Right renal cortex interstitium (tissue), 3 donors: Measurements from ENCODE around the gene PINK1. TPM values are rescaled to one million over a fixed set of nuclear protein-coding genes. Genes with fewer than 3 reads are reported as not detected.
A peak's percentile ranks its signal among the peaks of the same experiment; 100 is the strongest.
"Not testable (repeated sequence)": the region's sequence is repeated elsewhere in the genome, so short reads cannot be mapped to it uniquely, and the experiment has no call there.

Experiments
- DNase-seq, 3 donors: peaks; one replicate each; pipeline ENCODE4 v3.0.0-alpha.2; 2013; ENCODE audit warnings: low read depth in 3 of 3, low spot score in 2 of 3
- polyA plus RNA-seq, 3 donors: library from polyadenylated mRNA; unstranded; fragments of 120-200 nt; gene quantifications; one replicate each; pipeline ENCODE4 v1.2.1, GENCODE V29; 2013; ENCODE audit not compliant: insufficient read length in 3 of 3

PINK1 gene
- polyA plus RNA-seq, 3 donors: 70.1 to 83.7 (median 72.5) TPM

DNA sequence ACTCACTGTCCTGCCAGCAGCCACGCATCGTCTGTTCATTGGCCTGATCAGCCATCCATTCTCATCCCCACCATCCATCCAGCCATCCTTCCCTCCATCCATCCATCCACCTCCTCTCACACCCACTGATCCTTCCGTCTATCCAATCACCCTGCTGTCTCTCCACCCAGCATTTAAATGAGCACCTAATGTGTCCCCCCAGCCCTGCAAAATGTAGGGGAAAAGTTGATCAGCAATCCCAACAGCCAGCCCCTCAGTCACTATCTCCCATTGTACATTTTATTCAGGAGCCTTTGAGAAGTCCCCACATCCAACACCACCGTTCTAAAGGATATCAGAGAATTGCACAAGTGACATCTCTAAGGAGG lies 39.0 kb downstream of the PINK1 start:
- no peak for DNase-seq

- not testable (repeated sequence) for DNase-seq
Measured at GRCh38 chr1:20673626-20674025, 40.4 kb downstream of the PINK1 start.

DNA sequence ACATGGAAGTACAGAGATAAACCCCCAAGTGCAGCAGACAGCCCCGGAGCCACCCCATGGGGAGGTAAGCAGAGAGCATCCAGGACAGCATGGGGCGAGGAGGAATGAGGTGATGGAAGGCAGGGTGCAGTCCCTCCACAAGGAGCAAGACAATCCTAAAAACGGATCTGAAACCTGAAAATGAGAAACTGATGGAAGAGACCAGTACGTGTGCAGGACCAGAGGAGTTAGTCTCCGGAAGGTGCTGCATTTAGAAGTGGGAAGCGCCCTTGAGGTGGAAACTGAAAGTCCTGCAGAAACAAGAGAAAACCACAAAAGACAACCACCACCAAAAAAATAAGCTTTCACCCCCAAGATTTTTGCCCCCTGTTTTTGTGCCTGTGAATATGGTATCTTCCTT lies 45.3 kb downstream of the PINK1 start:
- no peak for DNase-seq

GRCh38 chr1:20680269-20680668 lies 47.0 kb downstream of the PINK1 start:
- no peak for DNase-seq

DNA sequence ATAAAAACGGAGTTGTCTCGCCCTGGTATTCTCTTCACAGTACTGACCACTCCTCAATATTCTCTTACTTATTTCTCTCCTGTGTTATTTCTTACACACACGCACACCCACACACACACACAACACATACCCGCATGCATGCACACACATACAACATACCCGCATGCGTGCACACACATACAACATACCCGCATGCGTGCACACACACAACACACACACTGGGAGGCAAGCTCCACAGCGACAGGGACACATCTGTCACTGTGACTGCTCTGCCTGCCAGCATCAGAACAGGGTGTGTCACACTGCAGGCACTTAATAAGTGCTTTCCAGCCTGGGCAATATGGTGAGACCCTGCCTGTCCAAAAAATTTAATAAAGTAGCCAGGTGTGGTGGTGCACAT lies 48.7 kb downstream of the PINK1 start:
- no peak for DNase-seq

- DNase-seq: no peak
Measured at GRCh38 chr1:20682571-20683236, 49.4 kb downstream of the PINK1 start.

GRCh38 chr1:20683614-20684013 lies 50.4 kb downstream of the PINK1 start:
- DNase-seq: no peak

GRCh38 chr1:20684050-20684620 lies 50.9 kb downstream of the PINK1 start:
- DNase-seq: no peak

DNA sequence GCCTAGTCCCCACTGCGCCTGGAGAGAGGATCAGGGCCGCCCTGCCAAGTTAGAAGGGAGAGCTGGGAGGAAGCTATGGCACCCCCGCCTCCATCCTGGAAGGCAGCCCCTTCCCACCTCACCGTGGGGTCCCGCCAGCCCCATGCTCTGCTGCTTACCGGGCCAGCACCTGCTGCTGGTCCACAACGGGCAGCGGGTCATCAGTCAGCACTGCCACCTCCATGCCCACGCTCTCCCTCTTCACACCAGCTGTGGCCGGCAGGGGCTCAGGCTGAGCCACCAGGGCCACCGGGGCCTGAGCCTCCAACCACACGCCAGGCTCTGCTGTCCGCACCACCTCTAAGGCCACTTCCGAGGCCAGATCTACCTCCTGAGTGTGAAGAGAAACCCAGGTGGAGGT lies 51.4 kb downstream of the PINK1 start:
- DNase-seq: no peak

DNA sequence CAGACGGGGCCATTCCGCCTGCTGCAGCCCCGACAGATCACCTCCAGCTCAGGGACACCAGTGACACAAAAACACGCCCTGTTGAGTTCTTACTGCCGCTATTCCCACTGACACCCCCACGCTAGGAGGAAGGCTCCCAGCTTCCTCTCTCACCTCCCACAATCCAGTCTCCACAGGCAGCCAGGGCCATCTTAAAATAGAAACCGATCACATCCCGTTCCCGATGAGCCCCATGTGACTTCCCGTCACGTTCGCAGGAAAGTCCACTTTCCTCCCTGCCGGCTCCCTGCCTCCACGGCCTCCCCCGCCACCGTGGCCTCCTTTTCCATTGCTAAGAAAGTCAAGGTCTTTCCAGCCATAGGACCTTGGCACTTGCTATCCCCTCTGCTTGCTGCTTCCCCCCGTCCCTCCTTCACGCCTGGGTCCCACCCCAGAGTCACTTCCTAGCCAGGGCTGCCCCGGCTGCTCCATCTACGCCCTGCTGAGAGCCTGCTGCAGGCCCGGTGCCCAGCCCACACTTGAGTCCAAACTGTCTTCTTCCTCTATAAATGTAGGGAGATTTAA lies 51.9 kb downstream of the PINK1 start:
- no peak for DNase-seq

DNA sequence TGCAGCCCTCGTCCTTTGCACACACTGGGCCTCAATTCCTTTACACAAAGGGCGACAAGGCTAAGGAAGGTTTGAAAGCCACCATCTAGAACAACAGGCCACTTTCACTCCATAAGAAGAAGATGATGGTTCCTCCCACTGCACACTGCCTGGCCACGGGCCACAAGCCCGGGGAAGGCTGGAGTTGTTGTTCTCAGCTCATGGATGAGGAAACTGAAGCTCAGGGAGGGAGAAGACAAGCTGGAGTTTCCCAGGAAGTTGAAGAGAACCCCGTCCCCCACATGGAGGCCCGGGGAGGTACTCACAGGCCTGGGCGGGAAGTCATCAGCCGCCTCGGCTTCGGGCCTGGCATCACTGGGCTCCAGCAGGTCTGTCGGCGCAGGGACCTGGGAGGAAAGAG lies 52.5 kb downstream of the PINK1 start:
- DNase-seq: no peak

GRCh38 chr1:20686883-20687725 lies 53.8 kb downstream of the PINK1 start:
- no peak for DNase-seq

DNA sequence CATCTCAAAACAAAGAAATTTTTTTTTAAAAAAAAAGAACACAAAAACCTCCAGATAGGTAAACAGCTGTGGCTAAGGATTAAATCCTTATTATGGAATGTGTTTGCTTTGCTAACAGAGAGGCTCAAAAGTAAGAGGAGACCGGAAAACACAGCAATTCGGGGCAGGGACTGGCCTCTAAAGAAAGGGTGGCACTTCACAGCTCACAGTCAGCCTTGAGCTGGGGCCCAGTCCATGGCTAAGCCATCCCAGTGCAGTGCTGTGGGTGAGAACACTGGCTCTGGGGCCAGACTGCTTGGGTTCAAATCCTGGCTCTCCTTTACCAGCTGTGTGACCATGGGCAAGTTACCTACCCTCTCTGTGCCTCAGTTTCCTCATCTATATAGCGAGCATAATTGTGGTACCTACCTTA lies 56.4 kb downstream of the PINK1 start:
- DNase-seq: no peak

DNA sequence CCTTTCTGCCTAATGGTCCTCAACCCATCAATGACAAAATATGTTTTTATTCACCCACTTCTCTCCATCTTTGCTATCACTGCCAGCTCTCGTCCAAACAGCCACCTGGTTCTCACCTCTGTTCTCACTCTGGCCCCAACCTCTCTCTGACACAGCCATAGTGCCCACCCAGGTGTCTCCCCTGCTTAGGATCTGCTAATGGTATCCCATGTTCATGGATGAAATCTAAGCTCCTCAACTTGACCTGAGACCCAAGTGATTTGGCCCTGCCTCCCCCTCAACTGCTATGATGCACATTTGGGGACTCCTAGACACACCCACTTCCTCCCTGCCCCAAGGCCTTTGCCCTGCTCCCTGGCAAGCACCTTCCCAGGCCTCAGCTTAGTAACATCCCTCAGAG lies 58.6 kb downstream of the PINK1 start:
- DNase-seq: no peak

GRCh38 chr1:20693623-20694022 lies 60.4 kb downstream of the PINK1 start:
- DNase-seq: no peak

DNA sequence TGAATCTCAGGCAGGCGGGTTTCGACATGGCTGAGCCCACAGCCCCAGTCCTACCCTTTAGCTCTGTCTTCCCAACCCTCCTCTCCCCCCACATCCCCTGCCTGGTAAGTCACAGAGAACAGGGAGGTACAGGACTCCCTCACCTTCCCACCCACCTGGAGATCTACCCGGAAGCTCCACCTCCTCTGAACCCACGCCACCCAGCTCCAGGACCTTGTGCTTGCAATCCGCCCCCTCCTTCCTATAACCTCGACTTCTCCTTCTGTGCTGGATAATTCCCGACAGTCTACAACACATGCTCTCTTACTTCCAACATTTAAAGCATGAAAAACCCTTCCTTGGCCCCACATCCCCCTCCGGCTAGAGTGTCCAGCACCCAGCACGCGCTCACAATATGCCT lies 62.3 kb downstream of the PINK1 start:
- DNase-seq: no peak

GRCh38 chr1:20696397-20697333 lies 63.4 kb downstream of the PINK1 start:
- DNase-seq: peak; percentile 72 to 81 (median 77)

GRCh38 chr1:20697563-20697962 lies 64.3 kb downstream of the PINK1 start:
- DNase-seq: no peak

DNA sequence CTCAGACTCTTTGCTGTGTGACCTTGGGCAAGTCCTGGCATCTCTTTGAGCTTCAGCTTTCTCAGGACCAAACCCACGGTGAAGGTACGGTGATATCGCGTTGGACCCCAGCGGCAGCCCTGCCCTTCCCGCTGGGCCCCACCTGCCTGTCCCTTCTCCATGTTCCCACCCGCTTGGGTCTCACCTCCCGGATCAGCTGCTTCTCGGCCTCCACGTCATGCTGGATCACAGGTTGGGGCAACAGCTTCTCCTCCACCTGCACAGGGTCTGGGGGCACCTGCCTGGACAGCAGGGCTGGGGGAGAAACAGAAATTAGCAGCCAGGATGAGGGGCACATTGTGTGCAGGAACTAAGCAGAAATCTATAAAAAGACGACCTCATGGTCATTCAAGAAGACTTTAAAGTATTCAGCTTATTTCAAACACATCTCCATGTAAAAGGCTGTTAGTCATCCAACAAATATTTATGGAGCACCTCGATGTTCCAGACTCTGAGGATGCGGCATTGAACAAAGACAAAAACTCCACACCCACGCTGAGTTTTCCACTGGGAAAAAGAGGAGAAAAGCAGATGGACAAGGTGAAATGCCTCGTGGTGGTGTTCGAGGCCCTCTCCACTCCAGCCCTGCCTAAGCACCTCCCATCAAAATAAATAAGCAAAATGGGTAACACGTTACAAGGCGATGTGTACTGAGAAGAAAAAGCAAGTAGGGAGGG lies 65.1 kb downstream of the PINK1 start:
- DNase-seq: no peak

DNA sequence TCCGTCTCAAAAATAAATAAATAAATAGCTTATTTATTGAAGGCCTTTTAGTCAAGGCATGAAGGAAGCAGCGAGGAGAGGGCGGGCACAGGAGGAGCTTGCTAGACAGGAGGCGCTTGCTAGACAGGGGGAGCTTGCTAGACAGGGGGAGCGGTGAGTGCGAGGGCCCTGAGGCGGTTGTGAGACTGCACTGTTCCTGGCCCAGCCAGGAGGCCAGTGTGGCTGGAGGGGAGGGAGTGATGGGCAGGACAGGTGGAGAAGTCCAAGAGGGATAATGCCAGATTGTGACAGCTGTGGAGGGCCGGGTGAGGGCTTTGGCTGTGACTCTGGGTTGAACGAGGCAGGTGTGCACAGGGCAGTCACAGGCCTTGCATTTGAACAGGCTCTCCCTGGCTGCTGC lies 66.3 kb downstream of the PINK1 start:
- no peak for DNase-seq
